ENCODE results near the gene MROH8. TPM values are rescaled to one million over a fixed set of nuclear protein-coding genes. Genes with fewer than 3 reads are reported as not detected.

The MROH8 gene
- total RNA-seq, 2 donors from 2014 or later, result 3.8 to 5.8 TPM

GRCh38 chr20:37161830-37162549 is 17.4 kb downstream of the MROH8 start:
- H3K4me3 ChIP-seq, result no peak overlapping the region
- H3K36me3 ChIP-seq, result no peaks in the 10 kb centered on the region
- no peak overlapping the region for H3K27ac ChIP-seq
- H3K27me3 ChIP-seq, result no peaks in the 10 kb centered on the region
- no peak for DNase-seq (ENCODE audit: low spot score)
- TF ChIP-seq, protein P1, sequence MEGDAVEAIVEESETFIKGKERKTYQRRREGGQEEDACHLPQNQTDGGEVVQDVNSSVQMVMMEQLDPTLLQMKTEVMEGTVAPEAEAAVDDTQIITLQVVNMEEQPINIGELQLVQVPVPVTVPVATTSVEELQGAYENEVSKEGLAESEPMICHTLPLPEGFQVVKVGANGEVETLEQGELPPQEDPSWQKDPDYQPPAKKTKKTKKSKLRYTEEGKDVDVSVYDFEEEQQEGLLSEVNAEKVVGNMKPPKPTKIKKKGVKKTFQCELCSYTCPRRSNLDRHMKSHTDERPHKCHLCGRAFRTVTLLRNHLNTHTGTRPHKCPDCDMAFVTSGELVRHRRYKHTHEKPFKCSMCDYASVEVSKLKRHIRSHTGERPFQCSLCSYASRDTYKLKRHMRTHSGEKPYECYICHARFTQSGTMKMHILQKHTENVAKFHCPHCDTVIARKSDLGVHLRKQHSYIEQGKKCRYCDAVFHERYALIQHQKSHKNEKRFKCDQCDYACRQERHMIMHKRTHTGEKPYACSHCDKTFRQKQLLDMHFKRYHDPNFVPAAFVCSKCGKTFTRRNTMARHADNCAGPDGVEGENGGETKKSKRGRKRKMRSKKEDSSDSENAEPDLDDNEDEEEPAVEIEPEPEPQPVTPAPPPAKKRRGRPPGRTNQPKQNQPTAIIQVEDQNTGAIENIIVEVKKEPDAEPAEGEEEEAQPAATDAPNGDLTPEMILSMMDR (IDR thresholded peaks at IDR 0.05), result no peak
- H3K9me3 ChIP-seq, result no peaks in the 10 kb centered on the region
- H3K4me1 ChIP-seq, result no peaks in the 10 kb centered on the region

DNA sequence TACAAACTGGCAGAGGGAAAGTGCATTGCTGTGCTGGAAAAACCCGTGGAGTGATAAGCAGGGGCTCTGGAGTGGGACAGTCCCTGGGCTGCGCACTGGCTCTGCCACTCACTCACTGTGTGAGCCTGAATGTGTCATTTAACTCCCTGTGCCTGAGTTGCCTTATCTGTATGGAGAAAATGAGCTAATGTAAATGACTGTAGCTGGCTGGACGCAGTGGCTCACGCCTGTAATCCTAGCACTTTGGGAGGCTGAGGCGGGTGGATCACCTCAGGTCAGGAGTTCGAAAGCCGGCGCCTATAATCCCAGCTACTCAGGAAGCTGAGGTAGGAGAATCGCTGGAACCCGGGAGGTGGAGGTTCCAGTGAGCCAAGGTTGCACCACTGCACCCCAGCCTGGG is 18.7 kb downstream of the MROH8 start:
- no peaks in the 10 kb centered on the region for H3K9me3 ChIP-seq
- DNase-seq (ENCODE audit: low spot score), result no peak
- H3K27me3 ChIP-seq, result no peaks in the 10 kb centered on the region
- H3K4me1 ChIP-seq, result no peaks in the 10 kb centered on the region
- H3K4me3 ChIP-seq, result no peak overlapping the region
- no peaks in the 10 kb centered on the region for H3K36me3 ChIP-seq
- TF ChIP-seq, protein P1 (IDR thresholded peaks at IDR 0.05), result no peak
- no peak overlapping the region for H3K27ac ChIP-seq

DNA sequence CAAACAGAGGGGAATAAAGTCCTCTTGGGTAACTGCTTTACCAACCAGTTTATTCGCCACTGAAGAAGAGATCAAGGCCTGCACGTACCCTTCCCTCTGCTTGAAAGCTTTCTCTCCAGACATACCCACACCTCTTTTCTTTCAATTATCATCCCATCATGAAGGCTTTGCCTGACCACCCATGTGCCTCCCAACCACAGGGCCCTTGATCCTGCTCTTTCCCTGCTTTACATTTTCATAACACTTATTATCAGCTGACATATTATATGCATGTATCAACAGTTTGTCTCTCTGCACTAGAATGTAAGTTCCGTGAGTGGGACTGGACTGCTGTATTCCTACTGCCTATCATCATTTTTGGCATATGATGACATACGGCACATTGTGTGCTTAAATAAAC is 21.1 kb downstream of the MROH8 start:
- Histone ChIP-seq H3K36me3 (no peaks in the 10 kb centered on the region), H3K4me1 (no peaks in the 10 kb centered on the region), H3K9me3 (no peaks in the 10 kb centered on the region), H3K4me3 (no peak overlapping the region), H3K27me3 (no peaks in the 10 kb centered on the region), H3K27ac (no peak overlapping the region)
- TF ChIP-seq, protein P1 (IDR thresholded peaks at IDR 0.05), result no peak
- DNase-seq (ENCODE audit: low spot score), result no peak

DNA sequence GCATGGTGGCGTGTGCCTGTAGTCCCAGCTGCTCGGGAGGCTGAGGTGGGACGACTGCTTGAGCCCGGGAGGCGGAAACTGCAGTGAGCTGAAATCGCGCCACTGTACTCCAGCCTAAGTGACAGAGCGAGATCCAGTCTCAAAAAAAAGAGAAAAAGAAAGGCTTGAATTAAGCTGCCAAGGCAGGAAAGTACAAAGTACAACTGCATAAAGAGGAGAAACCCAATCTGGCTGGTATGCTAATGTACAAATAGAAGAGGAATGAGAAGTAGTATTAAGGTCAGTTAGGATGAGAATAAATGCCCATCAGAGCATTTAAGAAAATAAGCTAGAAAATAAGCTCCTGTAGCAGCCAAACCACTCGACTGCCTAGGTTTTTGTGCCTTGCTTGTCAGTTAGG is 23.4 kb downstream of the MROH8 start:
- TF ChIP-seq, protein P1 (IDR thresholded peaks at IDR 0.05), result no peak
- H3K4me3 ChIP-seq, result no peak overlapping the region
- H3K36me3 ChIP-seq, result no peaks in the 10 kb centered on the region
- no peaks in the 10 kb centered on the region for H3K9me3 ChIP-seq
- H3K27ac ChIP-seq, result no peak overlapping the region
- no peaks in the 10 kb centered on the region for H3K27me3 ChIP-seq
- no peak for DNase-seq (ENCODE audit: low spot score)
- no peaks in the 10 kb centered on the region for H3K4me1 ChIP-seq

- no peaks in the 10 kb centered on the region for H3K36me3 ChIP-seq
- no peaks in the 10 kb centered on the region for H3K9me3 ChIP-seq
- no peaks in the 10 kb centered on the region for H3K27me3 ChIP-seq
- no peak overlapping the region for H3K27ac ChIP-seq
- H3K4me1 ChIP-seq, result no peaks in the 10 kb centered on the region
- TF ChIP-seq, protein P1 (IDR thresholded peaks at IDR 0.05), result no peak
- DNase-seq (ENCODE audit: low spot score), result no peak
- H3K4me3 ChIP-seq, result no peak overlapping the region
These were observed 24.6 kb downstream of the MROH8 start for GRCh38 chr20:37154684-37155298.

All from right atrium auricular region (tissue), 2 donors.